GM12878 (cell line): ENCODE data around the gene EXOC1L. TPM values are rescaled to one million over a fixed set of nuclear protein-coding genes. Genes with fewer than 3 reads are reported as not detected.

ENCODE experiments used
- ATAC-seq: fragments of 200-7000 bp; cut with Tn5 transposase; 3 replicates; pipeline ENCODE4 v1.9.1; 2020; ENCODE audit warnings: mild to moderate bottlenecking, moderate library complexity
- BruUV-seq: library from RNA; stranded (reverse); fragments of 400-500 nt; replicated peaks from 2 replicates; lab custom pipeline; 2021; lab: Mats Ljungman, UMichigan
- CTCF ChIA-PET: fragments of 300-600 bp; sonication (Branson Sonifier 250); formaldehyde crosslinking; extraction: SDS; loops from one replicate; lab custom pipeline; 2021; ENCODE audit warnings: inconsistent platforms; lab: Yijun Ruan, JAX
- POLR2A ChIA-PET: fragments of 350-600 bp; formaldehyde crosslinking; extraction: SDS; loops from one replicate; lab custom pipeline; 2021; ENCODE audit warnings: inconsistent platforms; lab: Charles Lee
- RAD21 ChIA-PET: fragments of 300-600 bp; sonication (Branson Sonifier 250); formaldehyde crosslinking; loops from one replicate; lab custom pipeline; 2023; ENCODE audit warnings: antibody characterized with exemption; ENCODE audit not compliant: unreplicated experiment; lab: Charles Lee
- SMC1A ChIA-PET: fragments of 300-600 bp; sonication (Branson Sonifier 250); formaldehyde crosslinking; loops from one replicate; lab custom pipeline; 2023; ENCODE audit not compliant: unreplicated experiment, uncharacterized antibody; lab: Charles Lee
- DNase-seq: peaks from one replicate; pipeline ENCODE4 v3.0.0-alpha.2; 2011; ENCODE audit warnings: low read depth, low spot score
- FAIRE-seq: peaks from 3 replicates; lab custom pipeline; 2011; peaks lifted over from hg19 to GRCh38; lab: Jason Lieb, UNC
- H2AFZ ChIP-seq: 2 replicates; pipeline ENCODE4 v1.6.0; 2011; ENCODE audit warnings: low read depth, low read length, control low read depth; ENCODE audit not compliant: control insufficient read depth
- H3K27ac ChIP-seq: 2 replicates; pipeline ENCODE4 v1.5.1; 2011; ENCODE audit warnings: control low read depth; ENCODE audit not compliant: control insufficient read depth, insufficient read depth
- H3K27me3 ChIP-seq, 2 experiments: replicated peaks in 1 of 2; 2 replicates each; pipeline versions ENCODE4 v1.6.0 to v1.6.1; 2011; ENCODE audit warnings: low read length in 1 of 2; ENCODE audit not compliant: control insufficient read depth in 2 of 2, insufficient read depth in 2 of 2
- H3K36me3 ChIP-seq, 2 experiments: 2 replicates each; pipeline ENCODE4 v1.5.1; 2011; ENCODE audit warnings: low read length in 1 of 2; ENCODE audit not compliant: control insufficient read depth in 2 of 2, insufficient read depth in 2 of 2
- H3K4me1 ChIP-seq: 2 replicates; pipeline ENCODE4 v1.6.1; 2011; ENCODE audit warnings: mild to moderate bottlenecking, low read length, moderate library complexity, mixed read lengths; ENCODE audit not compliant: control insufficient read depth, insufficient read depth
- H3K4me2 ChIP-seq: 2 replicates; pipeline ENCODE4 v1.6.0; 2011; ENCODE audit warnings: control low read depth; ENCODE audit not compliant: control insufficient read depth, insufficient read depth
- H3K4me3 ChIP-seq: fragments of 200-600 bp; sonication (generic); 2 replicates; pipeline ENCODE4 v1.5.1; 2016
- H3K79me2 ChIP-seq: 2 replicates; pipeline ENCODE4 v1.6.0; 2011; ENCODE audit warnings: low read length; ENCODE audit not compliant: control insufficient read depth, insufficient read depth
- H3K9ac ChIP-seq: 2 replicates; pipeline ENCODE4 v1.8.0; 2011; ENCODE audit warnings: low read length, control low read depth, mixed read lengths; ENCODE audit not compliant: control insufficient read depth, insufficient read depth
- H3K9me3 ChIP-seq: replicated peaks from 3 replicates; pipeline ENCODE4 v1.5.1; 2011; ENCODE audit warnings: mild to moderate bottlenecking, low read length; ENCODE audit not compliant: control insufficient read depth, insufficient read depth
- H4K20me1 ChIP-seq: 2 replicates; pipeline ENCODE4 v1.6.0; 2011; ENCODE audit not compliant: control insufficient read depth, insufficient read depth
- ASH2L ChIP-seq: fragments of 300-600, 200-600 bp; sonication (generic); IDR thresholded peaks from 2 replicates; pipeline ENCODE4 v1.6.1; 2017; ENCODE audit warnings: low read depth, mild to moderate bottlenecking, borderline replicate concordance
- ATF2 ChIP-seq: IDR thresholded peaks from 2 replicates; pipeline ENCODE4 v1.6.1; 2012; ENCODE audit warnings: low read length, inconsistent platforms
- BMI1 ChIP-seq: fragments of 450-650 bp; IDR thresholded peaks from 2 replicates; pipeline ENCODE4 v1.6.1; 2016; ENCODE audit warnings: mild to moderate bottlenecking, moderate library complexity, borderline replicate concordance
- EZH2 ChIP-seq: IDR thresholded peaks from 2 replicates; pipeline ENCODE4 v1.6.1; 2012; ENCODE audit warnings: low read depth, mild to moderate bottlenecking, control low read depth, inconsistent platforms, low read length, borderline replicate concordance; ENCODE audit not compliant: control insufficient read depth
- HDAC2 ChIP-seq: fragments of 200-600 bp; sonication (generic); IDR thresholded peaks from 2 replicates; pipeline ENCODE4 v1.6.1; 2017
- IKZF2 ChIP-seq, 2 experiments: fragments of 450-650 bp; IDR thresholded peaks; 2 replicates each; pipeline ENCODE4 v1.6.1; 2017; ENCODE audit warnings: mild to moderate bottlenecking in 2 of 2, moderate library complexity in 2 of 2
- IRF5 ChIP-seq: fragments of 450-650 bp; IDR thresholded peaks from 2 replicates; pipeline ENCODE4 v1.6.1; 2017; ENCODE audit warnings: borderline replicate concordance
- LARP7 ChIP-seq: fragments of 450-650 bp; IDR thresholded peaks from 2 replicates; pipeline ENCODE4 v1.6.1; 2017; ENCODE audit warnings: mild to moderate bottlenecking
- PAX5 ChIP-seq: IDR thresholded peaks from 2 replicates; pipeline ENCODE4 v1.6.1; 2011; ENCODE audit warnings: low read depth, low read length, borderline replicate concordance
- PAX8 ChIP-seq: fragments of 450-650 bp; IDR thresholded peaks from 2 replicates; pipeline ENCODE4 v1.6.1; 2017; ENCODE audit warnings: mild to moderate bottlenecking, moderate library complexity
- PBX3 ChIP-seq: IDR thresholded peaks from 2 replicates; pipeline ENCODE4 v1.6.1; 2011; ENCODE audit warnings: mild to moderate bottlenecking, low read depth, low read length, moderate library complexity; ENCODE audit not compliant: insufficient replicate concordance
- RAD51 ChIP-seq: fragments of 450-650 bp; IDR thresholded peaks from 2 replicates; pipeline ENCODE4 v1.6.1; 2016; ENCODE audit warnings: moderate library complexity, mild to moderate bottlenecking, inconsistent platforms
- RELA ChIP-seq: fragments of 450-650 bp; IDR thresholded peaks from 2 replicates; pipeline ENCODE4 v1.8.0; 2014; ENCODE audit warnings: borderline replicate concordance; ENCODE audit not compliant: partially characterized antibody
- SMARCA5 ChIP-seq: fragments of 450-650 bp; IDR thresholded peaks from 2 replicates; pipeline ENCODE4 v1.6.1; 2017; ENCODE audit warnings: mild to moderate bottlenecking
- TCF3 ChIP-seq: IDR thresholded peaks from 2 replicates; pipeline ENCODE4 v1.6.1; 2012; ENCODE audit warnings: low read depth, mild to moderate bottlenecking, low read length, borderline replicate concordance; ENCODE audit not compliant: insufficient read depth
- ZBTB33 ChIP-seq: fragments of 450-650 bp; IDR thresholded peaks from 2 replicates; pipeline ENCODE4 v1.6.1; 2017; ENCODE audit warnings: mild to moderate bottlenecking
- ZBTB4 ChIP-seq: fragments of 450-650 bp; formaldehyde crosslinking; IDR thresholded peaks from 2 replicates; pipeline ENCODE4 v1.4.0; 2022; ENCODE audit warnings: mild to moderate bottlenecking, moderate library complexity
- WGBS: methylation state at CpG from one replicate; pipeline ENCODE4 v1.1.6; 2016; ENCODE audit warnings: low lambda C conversion rate; ENCODE audit not compliant: insufficient replicate concordance, insufficient coverage; ENCODE audit errors: missing lambda C conversion rate; 5-methylcytosine and 5-hydroxymethylcytosine counted together
- in situ Hi-C: fragments of 300-500 bp; cut with MboI; formaldehyde crosslinking; loops from 9 replicates; pipeline ENCODE4 v1.14.3; 2018; ENCODE audit warnings: mixed read lengths
- intact Hi-C: fragments of 100-400 bp; cut with micrococcal nuclease; formaldehyde crosslinking; loops from one replicate; pipeline ENCODE4 v1.14.2; 2022; ENCODE audit not compliant: unreplicated experiment
- polyA plus RNA-seq, 11 experiments: library from polyadenylated mRNA; depleted of rRNA in 4 of 11; unstranded in 6 of 11; stranded (reverse) in 5 of 11; fragments of >200 nt; fragmentation: Nextera tagmentation in 4 of 11; fragmentation: Illumina TruSeq in 1 of 11; extraction: Ambion mirVana in 4 of 11; extraction: Trizol in 1 of 11; gene quantifications; 1 replicate in 1 of 11; 2 replicates in 10 of 11; pipeline versions ENCODE4 v1.2.1 to v1.2.3, GENCODE V29; 2011 to 2016; ENCODE audit warnings: inconsistent platforms in 2 of 11, missing spikeins in 2 of 11, low read depth in 1 of 11
- total RNA-seq, 4 experiments: library from RNA; depleted of rRNA in 3 of 4; stranded (reverse); fragments of >200 nt in 3 of 4; fragmentation: Illumina TruSeq in 1 of 4; extraction: Trizol in 1 of 4; gene quantifications; 2 replicates each; pipeline versions ENCODE4 v1.2.1 to v1.2.3, GENCODE V29; 2013 to 2021

The EXOC1L gene
- total and polyA plus RNA-seq, 10 of the 15 experiments (the other 5 are each of a cell fraction or from before 2014, with no cell fraction given): not detected

GRCh38 chr4:55830716-55831115 is 11.1 kb downstream of the EXOC1L start:
- Histone ChIP-seq H3K9ac (no peak overlapping the region), H3K9me3 (no peaks in the 10 kb centered on the region), H3K4me3 (no peak overlapping the region), H4K20me1 (no peaks in the 10 kb centered on the region), H2AFZ (no peak overlapping the region), H3K36me3 (no peaks in the 10 kb centered on the region), H3K27ac (no peak overlapping the region), H3K4me2 (no peak overlapping the region), H3K27me3 (no peaks in the 10 kb centered on the region), H3K79me2 (no peaks in the 10 kb centered on the region), H3K4me1 (no peaks in the 10 kb centered on the region)
- FAIRE-seq (no peak), DNase-seq (no peak), ATAC-seq (no peak)
- TF ChIP-seq BMI1 (no peak), IKZF2 (IDR thresholded peaks at IDR 0.05) (no peak), RELA (no peak), TCF3 (no peak), RAD51 (no peak), EZH2 (no peak), LARP7 (no peak), HDAC2 (no peak), PAX8 (no peak), ZBTB4 (CRISPR knock-in tag) (no peak), IRF5 (no peak), PBX3 (no peak), PAX5 (no peak), ZBTB33 (no peak), SMARCA5 (no peak), ATF2 (no peak), ASH2L (no peak)
- CTCF ChIA-PET: no interaction called here
- no TSS peak for BruUV-seq
- intact Hi-C loops: no loop called here
- POLR2A ChIA-PET: no interaction called here
- SMC1A ChIA-PET: no interaction called here
- in situ Hi-C loops: no loop called here
- 39% methylated on average over 4 of the region's 4 CpGs for WGBS
- RAD21 ChIA-PET: no interaction called here
